SW 1271 (cell line): ENCODE results near the gene UTS2B.
A peak's percentile ranks its signal among the peaks of the same experiment; 100 is the strongest.
"Not testable (repeated sequence)": the region's sequence is repeated elsewhere in the genome, so short reads cannot be mapped to it uniquely, and the experiment has no call there.

Experiments used
- DNase-seq, 2 experiments: peaks; one replicate each; lab custom pipeline; 2025; lab: John Stamatoyannopoulos, UW

The UTS2B gene

GRCh38 chr3:191280111-191280510, 50.2 kb downstream of the UTS2B start:
- DNase-seq: no peak

DNA sequence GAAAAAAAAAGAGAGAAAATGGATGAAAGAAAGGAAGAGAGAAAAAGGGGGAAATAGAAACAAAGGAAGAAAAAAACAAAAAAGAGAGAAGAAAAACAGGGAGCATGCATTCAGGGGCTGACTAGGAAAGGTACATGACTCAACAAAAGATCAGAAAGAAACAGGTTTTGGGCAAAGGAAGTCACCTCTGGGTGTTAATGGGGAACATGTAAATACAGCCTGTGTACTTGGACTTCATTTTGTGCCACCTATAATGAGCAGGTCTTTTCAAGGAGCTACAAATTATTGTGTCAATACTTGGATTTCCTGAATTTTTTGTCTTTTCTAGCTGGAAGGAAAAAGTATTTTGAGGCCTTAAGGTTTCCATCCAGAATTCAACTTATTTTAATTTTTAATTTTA, 54.6 kb downstream of the UTS2B start:
- no peak for DNase-seq

- DNase-seq: not testable (repeated sequence)
These were observed 55.1 kb downstream of the UTS2B start for GRCh38 chr3:191275244-191275643.

- no peak for DNase-seq
These were observed 60.8 kb downstream of the UTS2B start for GRCh38 chr3:191269289-191270085.

DNA sequence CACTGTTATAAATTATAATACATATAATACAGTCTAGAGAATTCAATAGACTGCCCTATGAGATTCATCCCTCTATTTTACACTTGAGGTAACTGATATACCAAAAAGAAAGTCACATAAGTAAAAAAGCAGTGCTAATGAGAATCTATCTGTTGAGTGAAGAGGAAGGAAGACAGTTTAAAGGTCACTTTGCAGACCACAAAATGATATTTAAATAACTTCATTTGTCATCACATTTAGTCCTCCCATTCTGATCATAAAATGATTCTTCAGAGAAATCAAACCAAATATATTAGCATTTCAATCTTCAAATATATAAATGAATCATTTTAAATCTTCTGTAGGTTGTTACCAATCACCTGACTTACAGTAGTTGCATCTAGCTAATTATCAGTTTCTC, 61.6 kb downstream of the UTS2B start:
- no peak for DNase-seq

DNA sequence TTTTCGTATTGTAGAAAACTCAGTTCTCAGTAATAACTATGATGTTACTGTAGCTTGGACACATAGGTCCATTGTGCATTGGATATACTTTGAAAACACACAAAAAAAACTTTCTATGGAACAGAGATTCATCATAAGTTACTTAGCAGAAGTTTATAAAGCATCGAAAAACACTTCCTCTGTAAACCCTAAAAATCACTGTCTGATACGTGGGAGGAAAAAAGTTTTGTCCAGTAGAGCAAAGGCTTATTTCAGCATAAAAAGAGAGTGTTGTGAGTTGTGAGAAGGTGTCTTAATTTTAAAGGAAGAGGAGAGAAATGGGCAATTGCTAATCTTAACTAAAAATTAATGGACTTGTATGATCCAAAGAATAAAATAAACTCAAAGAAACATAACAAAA, 66.5 kb downstream of the UTS2B start:
- no peak for DNase-seq

GRCh38 chr3:191263365-191263764, 67.0 kb downstream of the UTS2B start:
- no peak for DNase-seq

- DNase-seq: no peak
These were observed 67.7 kb downstream of the UTS2B start for GRCh38 chr3:191262650-191263049.

DNA sequence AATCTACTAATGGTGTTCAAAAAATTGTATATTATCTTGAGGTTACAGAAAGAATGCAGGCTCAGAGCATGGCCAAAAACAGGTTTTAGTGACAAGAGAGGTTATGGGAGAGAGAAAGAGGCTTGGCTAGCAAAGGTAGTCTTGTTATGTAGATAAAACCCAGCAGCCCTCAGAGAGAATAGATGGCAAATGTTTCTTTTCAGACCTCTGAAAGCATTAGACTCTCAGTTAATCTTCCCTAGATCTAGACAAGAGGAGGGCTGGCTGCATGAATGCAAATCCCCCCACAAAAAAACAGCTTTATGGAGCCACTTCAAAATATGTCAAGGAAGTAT, 69.1 kb downstream of the UTS2B start:
- no peak for DNase-seq

GRCh38 chr3:191260431-191261303, 69.7 kb downstream of the UTS2B start:
- DNase-seq: no peak

GRCh38 chr3:191259486-191259885, 70.8 kb downstream of the UTS2B start:
- DNase-seq: no peak

DNA sequence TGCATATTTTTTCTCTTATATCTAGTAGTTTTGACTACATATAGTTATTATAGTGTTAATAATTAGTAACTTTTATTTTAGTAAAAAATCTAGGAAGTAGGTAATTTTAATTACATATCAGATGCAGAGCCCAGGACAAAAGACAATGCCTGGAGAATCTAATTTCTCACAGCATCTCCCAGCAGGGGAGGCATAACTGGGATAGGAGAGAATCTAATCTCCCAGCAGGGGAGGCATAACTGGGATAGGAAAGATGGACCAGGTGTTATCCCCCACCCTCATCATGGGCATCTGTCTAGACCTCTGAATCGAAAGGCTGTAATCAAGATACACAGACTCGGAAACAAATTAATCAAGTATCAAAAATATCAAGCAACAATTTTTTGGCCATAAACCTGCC, 73.0 kb downstream of the UTS2B start:
- no peak for DNase-seq

- no peak for DNase-seq
These were observed 73.9 kb downstream of the UTS2B start for GRCh38 chr3:191256405-191256804.

DNA sequence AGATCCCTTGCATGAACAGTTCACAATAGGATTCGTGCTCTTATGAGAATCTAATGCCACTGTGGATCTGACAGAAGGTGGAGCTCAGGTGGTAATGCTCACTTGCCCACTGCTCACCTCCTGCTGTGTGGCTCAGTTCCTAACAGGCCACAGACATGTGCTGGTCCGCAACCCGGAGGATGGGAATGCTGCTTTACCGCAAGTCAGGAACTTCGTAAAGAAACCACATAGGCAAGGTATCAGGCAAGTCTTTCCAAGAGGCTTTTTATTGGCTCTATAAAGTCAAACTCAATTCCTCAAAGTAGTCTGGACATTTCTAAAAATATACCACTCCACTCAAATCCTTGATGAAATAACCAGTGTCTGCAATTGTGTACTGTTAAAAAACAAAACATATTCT, 75.2 kb downstream of the UTS2B start:
- no peak for DNase-seq

DNA sequence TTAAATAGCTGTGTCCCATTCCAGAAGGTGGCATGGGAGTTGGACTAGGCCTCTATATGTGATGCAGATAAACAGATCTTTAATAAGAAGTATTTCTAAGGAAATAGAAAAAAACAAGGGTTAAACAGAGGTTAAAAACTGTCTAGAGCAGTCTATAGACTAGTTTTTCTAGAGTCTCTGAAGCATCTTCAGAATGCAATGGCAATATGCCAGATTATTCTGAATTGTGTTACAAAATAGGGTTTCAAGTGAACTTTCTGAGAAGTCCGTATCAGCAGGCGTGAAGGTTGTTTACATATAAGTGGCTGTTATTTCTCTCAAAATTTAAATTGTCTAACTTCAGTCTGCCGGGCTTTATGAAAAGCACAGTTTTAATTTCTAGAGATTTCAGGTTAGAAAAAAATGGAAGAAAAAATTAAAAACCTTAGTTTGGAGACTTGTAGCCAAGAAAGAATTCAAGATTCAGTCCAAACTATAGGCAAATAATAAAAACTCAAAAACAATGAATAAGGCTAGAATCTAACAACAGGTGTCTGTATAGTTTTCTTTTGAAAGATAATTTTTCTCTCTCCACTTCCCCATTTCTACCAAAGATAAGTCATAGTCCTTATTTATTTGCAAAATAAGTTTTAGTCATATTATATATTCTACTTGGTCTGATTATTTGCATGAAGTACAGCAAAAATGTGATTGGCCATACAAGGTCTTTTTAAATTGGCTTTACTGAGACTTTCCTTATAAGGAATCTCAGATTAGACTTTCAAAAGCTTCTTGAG, 76.0 kb downstream of the UTS2B start:
- DNase-seq: no peak

DNA sequence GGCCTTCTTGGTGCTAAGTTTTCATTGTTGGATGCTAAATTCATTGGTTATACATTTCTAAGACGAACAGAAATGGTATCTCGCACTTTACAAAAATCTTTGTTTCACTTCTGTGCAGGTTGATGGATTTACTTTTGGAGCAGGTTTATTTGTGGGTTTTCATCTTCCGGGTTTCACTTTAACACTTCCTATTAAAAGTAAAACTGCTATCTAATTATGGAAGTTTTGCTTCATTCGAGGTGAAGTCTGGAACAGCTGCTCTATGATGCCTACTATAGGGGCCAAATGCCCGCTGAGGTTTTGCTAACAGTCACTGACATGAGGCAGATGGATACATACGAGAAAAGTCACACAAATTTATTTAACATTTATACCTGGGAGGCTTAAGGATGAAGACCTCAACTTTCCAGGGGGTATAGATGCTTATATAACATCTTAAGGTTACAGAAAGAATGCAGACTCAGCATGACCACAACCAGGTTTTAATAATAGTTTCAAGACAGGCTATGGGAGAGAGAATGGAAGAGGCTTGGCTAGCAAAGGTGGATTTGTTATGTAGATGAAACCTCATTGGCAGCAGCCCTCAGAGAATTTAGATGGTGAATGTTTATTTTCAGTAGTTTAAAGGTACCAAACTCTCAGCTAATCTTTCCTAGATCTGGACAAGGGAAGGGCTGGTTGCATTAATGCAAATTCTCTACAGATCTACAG, 77.1 kb downstream of the UTS2B start:
- DNase-seq: no peak

DNA sequence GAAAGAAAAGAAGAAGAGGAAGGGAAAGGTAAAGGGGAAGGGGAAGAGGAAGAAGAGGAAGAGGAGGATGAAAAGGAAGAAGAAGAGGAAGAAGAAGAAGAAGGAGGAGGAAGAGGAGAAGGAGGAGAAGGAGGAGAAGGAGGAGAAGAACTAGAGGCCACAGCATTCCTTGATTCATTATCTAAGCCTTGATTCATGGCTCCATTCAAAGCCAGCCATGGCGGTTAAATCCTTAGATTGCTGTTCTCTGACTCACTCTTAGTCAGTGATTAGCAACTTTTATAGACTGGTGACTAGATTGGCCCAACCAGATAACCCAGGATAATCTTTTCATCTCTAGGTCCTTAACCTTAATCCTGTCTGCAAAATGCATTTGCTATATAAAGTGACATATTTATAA, 83.7 kb downstream of the UTS2B start:
- peak; percentile 17 to 49 for DNase-seq

DNA sequence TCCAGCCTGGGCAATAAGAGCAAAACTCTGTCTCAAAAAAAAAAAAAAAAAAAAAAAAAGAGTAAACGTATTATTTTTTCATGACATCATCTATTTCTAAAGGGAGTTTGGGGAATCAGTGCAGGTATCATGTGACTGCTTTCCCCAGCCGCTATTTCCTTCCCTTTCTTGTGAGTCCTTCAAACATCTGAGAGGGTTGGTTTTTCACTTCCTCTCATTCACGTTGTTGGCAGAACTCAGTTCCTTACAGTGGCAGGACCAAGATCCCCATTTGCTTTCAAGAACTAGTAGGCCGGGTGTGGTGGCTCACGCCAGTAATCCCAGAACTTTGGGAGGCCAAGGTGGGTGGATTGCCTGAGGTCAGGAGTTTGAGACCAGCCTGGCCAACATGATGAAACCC, 84.3 kb downstream of the UTS2B start:
- not testable (repeated sequence) for DNase-seq

DNA sequence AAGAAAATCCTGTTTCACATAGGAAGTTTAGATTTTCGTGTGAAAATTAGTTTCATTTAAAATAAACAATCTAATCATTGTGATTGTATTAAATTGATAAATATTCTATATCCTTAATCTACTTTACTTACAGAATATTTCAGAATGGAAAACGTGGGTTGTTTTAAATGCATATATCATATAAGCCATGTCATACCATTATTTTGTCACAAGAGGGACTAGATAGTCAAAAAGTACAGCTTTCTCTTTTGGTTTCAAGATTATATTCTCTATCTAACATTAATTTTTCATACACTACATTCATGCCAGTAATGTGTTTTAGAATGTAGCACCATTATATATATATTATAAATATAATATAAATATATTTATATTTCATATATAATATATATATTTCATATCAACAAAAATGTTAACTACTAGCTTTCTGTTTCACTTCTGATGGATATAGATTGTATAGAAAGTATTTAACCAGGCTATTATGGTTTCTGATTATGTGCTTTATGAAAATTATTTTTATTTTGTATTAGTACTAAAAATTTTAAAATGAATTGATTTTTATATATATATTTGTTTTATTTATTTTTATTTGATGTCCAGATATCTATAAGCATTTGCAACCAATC, 86.0 kb downstream of the UTS2B start:
- peak in 1 of 2 experiments; percentile 58 for DNase-seq

GRCh38 chr3:191240486-191240885, 89.8 kb downstream of the UTS2B start:
- DNase-seq: no peak

DNA sequence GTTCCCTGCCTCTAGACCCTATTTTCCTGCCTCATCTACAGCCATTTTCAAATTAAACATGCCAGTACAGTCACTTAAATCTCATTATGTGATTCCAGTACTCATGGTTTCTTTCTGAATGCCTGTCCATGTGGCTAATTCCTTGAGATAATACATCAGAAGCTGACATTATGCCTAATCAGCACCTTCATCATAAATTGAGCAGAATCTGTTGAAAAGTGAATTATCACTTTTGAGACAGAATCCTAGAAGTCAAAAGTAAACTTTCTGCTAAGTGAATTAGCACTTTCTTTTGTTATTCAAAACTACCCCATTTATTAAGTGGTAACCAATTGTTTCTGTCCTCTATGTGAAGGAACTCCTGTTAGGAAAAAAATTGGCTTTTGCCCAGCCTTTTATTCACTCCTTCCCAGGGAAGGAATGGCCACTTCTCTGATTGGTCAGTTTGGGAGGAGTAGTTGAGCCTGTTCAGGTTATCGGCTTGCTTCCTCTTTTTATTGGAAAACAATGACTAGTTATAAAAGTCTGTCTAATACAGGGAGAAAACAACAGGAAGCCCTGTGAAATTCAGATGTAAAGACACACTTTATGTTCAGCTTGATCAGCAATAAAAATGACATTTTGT, 90.8 kb downstream of the UTS2B start:
- no peak for DNase-seq
